Measurements from ENCODE around the gene FNDC3A. TPM values are rescaled to one million over a fixed set of nuclear protein-coding genes. Genes with fewer than 3 reads are reported as not detected.

The FNDC3A gene
- polyA plus RNA-seq, 1 of the 3 experiments (the other 2 are of a cell fraction) = 27.7 TPM

DNA sequence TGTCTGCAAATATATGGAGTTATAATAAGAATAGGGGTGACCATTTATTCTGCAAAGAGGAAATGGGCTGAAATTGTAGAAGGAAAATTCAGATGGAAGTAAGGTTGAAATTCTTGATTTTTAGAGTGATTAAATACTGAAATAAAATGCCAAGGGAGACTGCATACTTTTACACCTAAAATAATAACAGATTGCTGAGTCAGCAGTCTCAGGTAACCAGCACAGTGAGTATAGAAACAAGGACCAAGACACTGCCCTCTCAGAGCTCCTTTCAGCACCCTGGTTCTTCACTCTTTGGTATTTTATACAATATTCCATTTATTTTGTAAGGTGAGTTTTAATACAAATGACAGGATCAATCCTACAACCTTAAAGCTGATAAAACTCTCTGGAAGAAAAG, 195.6 kb downstream of the FNDC3A start:
- no peaks in the 10 kb centered on the region for H3K9me2 ChIP-seq
- TF ChIP-seq ELF1 (IDR thresholded peaks at IDR 0.05) (no peak), EP300 (IDR thresholded peaks at IDR 0.05; ENCODE audit: borderline replicate concordance in 1 of 2, low read depth in 1 of 2, low read length in 1 of 2) (no peak), NFIC (IDR thresholded peaks at IDR 0.05; ENCODE audit: borderline replicate concordance) (no peak), FOXJ3 (CRISPR knock-in tag; IDR thresholded peaks at IDR 0.05) (no peak), GABPA (IDR thresholded peaks at IDR 0.05; ENCODE audit: low read depth) (no peak), TEAD4 (IDR thresholded peaks at IDR 0.05; ENCODE audit: borderline replicate concordance, insufficient read depth) (no peak), SMC3 (IDR thresholded peaks at IDR 0.05; ENCODE audit: low read depth, low read length) (no peak), RFX5 (IDR thresholded peaks at IDR 0.05; ENCODE audit: low read length) (no peak), MXI1 (IDR thresholded peaks at IDR 0.05; ENCODE audit: low read depth, low read length) (no peak), YY1 (IDR thresholded peaks at IDR 0.05; ENCODE audit: low read depth) (no peak)
- TF ChIP-seq, protein P1, sequence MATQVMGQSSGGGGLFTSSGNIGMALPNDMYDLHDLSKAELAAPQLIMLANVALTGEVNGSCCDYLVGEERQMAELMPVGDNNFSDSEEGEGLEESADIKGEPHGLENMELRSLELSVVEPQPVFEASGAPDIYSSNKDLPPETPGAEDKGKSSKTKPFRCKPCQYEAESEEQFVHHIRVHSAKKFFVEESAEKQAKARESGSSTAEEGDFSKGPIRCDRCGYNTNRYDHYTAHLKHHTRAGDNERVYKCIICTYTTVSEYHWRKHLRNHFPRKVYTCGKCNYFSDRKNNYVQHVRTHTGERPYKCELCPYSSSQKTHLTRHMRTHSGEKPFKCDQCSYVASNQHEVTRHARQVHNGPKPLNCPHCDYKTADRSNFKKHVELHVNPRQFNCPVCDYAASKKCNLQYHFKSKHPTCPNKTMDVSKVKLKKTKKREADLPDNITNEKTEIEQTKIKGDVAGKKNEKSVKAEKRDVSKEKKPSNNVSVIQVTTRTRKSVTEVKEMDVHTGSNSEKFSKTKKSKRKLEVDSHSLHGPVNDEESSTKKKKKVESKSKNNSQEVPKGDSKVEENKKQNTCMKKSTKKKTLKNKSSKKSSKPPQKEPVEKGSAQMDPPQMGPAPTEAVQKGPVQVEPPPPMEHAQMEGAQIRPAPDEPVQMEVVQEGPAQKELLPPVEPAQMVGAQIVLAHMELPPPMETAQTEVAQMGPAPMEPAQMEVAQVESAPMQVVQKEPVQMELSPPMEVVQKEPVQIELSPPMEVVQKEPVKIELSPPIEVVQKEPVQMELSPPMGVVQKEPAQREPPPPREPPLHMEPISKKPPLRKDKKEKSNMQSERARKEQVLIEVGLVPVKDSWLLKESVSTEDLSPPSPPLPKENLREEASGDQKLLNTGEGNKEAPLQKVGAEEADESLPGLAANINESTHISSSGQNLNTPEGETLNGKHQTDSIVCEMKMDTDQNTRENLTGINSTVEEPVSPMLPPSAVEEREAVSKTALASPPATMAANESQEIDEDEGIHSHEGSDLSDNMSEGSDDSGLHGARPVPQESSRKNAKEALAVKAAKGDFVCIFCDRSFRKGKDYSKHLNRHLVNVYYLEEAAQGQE (IDR thresholded peaks at IDR 0.05; ENCODE audit: low read depth, low read length) = no peak
- TF ChIP-seq, protein P2, sequence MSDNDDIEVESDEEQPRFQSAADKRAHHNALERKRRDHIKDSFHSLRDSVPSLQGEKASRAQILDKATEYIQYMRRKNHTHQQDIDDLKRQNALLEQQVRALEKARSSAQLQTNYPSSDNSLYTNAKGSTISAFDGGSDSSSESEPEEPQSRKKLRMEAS (IDR thresholded peaks at IDR 0.05; ENCODE audit: low read depth) = no peak
- TF ChIP-seq, protein P3, sequence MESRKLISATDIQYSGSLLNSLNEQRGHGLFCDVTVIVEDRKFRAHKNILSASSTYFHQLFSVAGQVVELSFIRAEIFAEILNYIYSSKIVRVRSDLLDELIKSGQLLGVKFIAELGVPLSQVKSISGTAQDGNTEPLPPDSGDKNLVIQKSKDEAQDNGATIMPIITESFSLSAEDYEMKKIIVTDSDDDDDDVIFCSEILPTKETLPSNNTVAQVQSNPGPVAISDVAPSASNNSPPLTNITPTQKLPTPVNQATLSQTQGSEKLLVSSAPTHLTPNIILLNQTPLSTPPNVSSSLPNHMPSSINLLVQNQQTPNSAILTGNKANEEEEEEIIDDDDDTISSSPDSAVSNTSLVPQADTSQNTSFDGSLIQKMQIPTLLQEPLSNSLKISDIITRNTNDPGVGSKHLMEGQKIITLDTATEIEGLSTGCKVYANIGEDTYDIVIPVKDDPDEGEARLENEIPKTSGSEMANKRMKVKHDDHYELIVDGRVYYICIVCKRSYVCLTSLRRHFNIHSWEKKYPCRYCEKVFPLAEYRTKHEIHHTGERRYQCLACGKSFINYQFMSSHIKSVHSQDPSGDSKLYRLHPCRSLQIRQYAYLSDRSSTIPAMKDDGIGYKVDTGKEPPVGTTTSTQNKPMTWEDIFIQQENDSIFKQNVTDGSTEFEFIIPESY (IDR thresholded peaks at IDR 0.05; ENCODE audit: borderline replicate concordance, low read depth) = no peak
- peaks cover 73 to 90% of the 10 kb centered on the region in 2 experiments for H3K36me3 ChIP-seq (replicated peaks in 1 of 2; ENCODE audit: control insufficient read depth in 1 of 2, insufficient read depth in 2 of 2, low read length in 1 of 2)
- H3K79me2 ChIP-seq (ENCODE audit: insufficient read depth) = peaks cover under 1% of the 10 kb centered on the region
- H3K4me1 ChIP-seq (ENCODE audit: control insufficient read depth in 1 of 2, insufficient read depth in 2 of 2, low read depth in 1 of 2, low read length in 1 of 2) = no peaks in the 10 kb centered on the region
- POLR2A ChIA-PET = no interaction called here
- DNase-seq = no peak
- H3K27ac ChIP-seq (ENCODE audit: low read depth in 2 of 2, low read length in 1 of 2) = no peak overlapping the region
- peaks cover 14% of the 10 kb centered on the region for H3F3A ChIP-seq (replicated peaks; ENCODE audit: insufficient read depth)
- H3K4me3 ChIP-seq (ENCODE audit: low read depth in 2 of 2, low read length in 1 of 2) = no peak overlapping the region
- no peaks in the 10 kb centered on the region for H3K9me3 ChIP-seq
- no peak overlapping the region for H2AFZ ChIP-seq (ENCODE audit: low read depth)
- CTCF ChIA-PET = no interaction called here
- no peaks in the 10 kb centered on the region for H3K27me3 ChIP-seq (ENCODE audit: insufficient read depth)
- no peaks in the 10 kb centered on the region for H4K20me1 ChIP-seq (ENCODE audit: insufficient read depth)
- no peak overlapping the region for H3K4me2 ChIP-seq
- H3K9ac ChIP-seq = no peak overlapping the region

Measured in SK-N-SH (cell line).